Medulla oblongata (tissue), 1 donor: ENCODE data around the gene TXNIP.

Source experiments
- DNase-seq: peaks from one replicate; pipeline ENCODE4 v3.0.0-alpha.2; 2015; ENCODE audit errors: extremely low spot score

The TXNIP gene

GRCh38 chr1:145985502-145986439 is 10.6 kb downstream of the TXNIP start:
- DNase-seq = peak; percentile 64

- DNase-seq = no peak
Observed at GRCh38 chr1:145985129-145985501, 11.3 kb downstream of the TXNIP start.

GRCh38 chr1:145983960-145984830 is 12.2 kb downstream of the TXNIP start:
- DNase-seq = no peak

GRCh38 chr1:145983206-145983675 is 13.1 kb downstream of the TXNIP start:
- peak; percentile 23 for DNase-seq

GRCh38 chr1:145982010-145982723 is 14.2 kb downstream of the TXNIP start:
- DNase-seq = no peak

- DNase-seq = peak; percentile 24
Observed at GRCh38 chr1:145980457-145980994, 15.9 kb downstream of the TXNIP start.

GRCh38 chr1:145979746-145980456 is 16.5 kb downstream of the TXNIP start:
- DNase-seq = peak; percentile 52

- DNase-seq = peak; percentile 100
Observed at GRCh38 chr1:145978854-145979745, 17.3 kb downstream of the TXNIP start.

GRCh38 chr1:145978471-145978853 is 17.9 kb downstream of the TXNIP start:
- peak; percentile 36 for DNase-seq

- peak; percentile 92 for DNase-seq
Observed at GRCh38 chr1:145977486-145978470, 18.6 kb downstream of the TXNIP start.

- no peak for DNase-seq
Observed at GRCh38 chr1:145977016-145977415, 19.4 kb downstream of the TXNIP start.

GRCh38 chr1:145975216-145975615 is 21.2 kb downstream of the TXNIP start:
- no peak for DNase-seq

- no peak for DNase-seq
Observed at GRCh38 chr1:145974721-145975120, 21.7 kb downstream of the TXNIP start.

- no peak for DNase-seq
Observed at GRCh38 chr1:145972580-145972979, 23.8 kb downstream of the TXNIP start.

- no peak for DNase-seq
Observed at GRCh38 chr1:145967288-145967687, 29.1 kb downstream of the TXNIP start.

GRCh38 chr1:145965119-145965744 is 31.1 kb downstream of the TXNIP start:
- no peak for DNase-seq

- DNase-seq = peak; percentile 99
Observed at GRCh38 chr1:145964328-145965118, 31.9 kb downstream of the TXNIP start, which contains the start of the genes ANKRD34A and POLR3GL. Gene ANKRD34A, minus strand, starts transcription at chr1:145964575. Its CDS starts 2,816 bp downstream, at chr1:145961759. Gene POLR3GL, plus strand, starts transcription at chr1:145964690. Its CDS starts 10,176 bp downstream, at chr1:145974866.
